Glutamatergic neuron (in vitro differentiated cells): Measurements from ENCODE around the gene AMZ2. TPM values are rescaled to one million over a fixed set of nuclear protein-coding genes. Genes with fewer than 3 reads are reported as not detected.
"Not testable (repeated sequence)": the region's sequence is repeated elsewhere in the genome, so short reads cannot be mapped to it uniquely, and the experiment has no call there.

Experiments
- DNase-seq: peaks from one replicate; pipeline ENCODE4 v3.0.0; 2022
- H3K27ac Mint-ChIP-seq: one replicate; pipeline ENCODE4 v1.8.0; 2020; ENCODE audit warnings: mild to moderate bottlenecking, mixed read lengths, inconsistent platforms; ENCODE audit not compliant: unreplicated experiment
- H3K27me3 Mint-ChIP-seq: one replicate; pipeline ENCODE4 v1.8.0; 2020; ENCODE audit warnings: mild to moderate bottlenecking, moderate library complexity, mixed read lengths, inconsistent platforms; ENCODE audit not compliant: unreplicated experiment
- H3K36me3 Mint-ChIP-seq: one replicate; pipeline ENCODE4 v1.8.0; 2020; ENCODE audit warnings: mild to moderate bottlenecking, mixed read lengths, inconsistent platforms; ENCODE audit not compliant: unreplicated experiment
- H3K4me1 Mint-ChIP-seq: one replicate; pipeline ENCODE4 v1.8.0; 2020; ENCODE audit warnings: mild to moderate bottlenecking, low read depth, mixed read lengths, inconsistent platforms; ENCODE audit not compliant: unreplicated experiment
- H3K4me3 Mint-ChIP-seq: one replicate; pipeline ENCODE4 v1.8.0; 2020; ENCODE audit warnings: mild to moderate bottlenecking, mixed read lengths, inconsistent platforms; ENCODE audit not compliant: unreplicated experiment
- H3K9me3 Mint-ChIP-seq: one replicate; pipeline ENCODE4 v1.8.0; 2020; ENCODE audit warnings: mild to moderate bottlenecking, moderate library complexity, mixed read lengths, inconsistent platforms; ENCODE audit not compliant: unreplicated experiment
- total RNA-seq: library from RNA; stranded (reverse); fragmentation: NEBNext Ultra II Directional; extraction: Animal tissue kit (Norgen Biotek cat#: 25700); gene quantifications from one replicate; pipeline ENCODE4 v1.2.1, GENCODE V29; 2021; ENCODE audit not compliant: unreplicated experiment
- TF ChIP-seq, protein P1 (sequence below): fragments of 200-600 bp; sonication (generic); IDR thresholded peaks from one replicate; pipeline ENCODE4 v1.5.0; 2021; ENCODE audit not compliant: partially characterized antibody, unreplicated experiment

The AMZ2 gene
- total RNA-seq, 1 donor from 2014 or later = 68.5 TPM

DNA sequence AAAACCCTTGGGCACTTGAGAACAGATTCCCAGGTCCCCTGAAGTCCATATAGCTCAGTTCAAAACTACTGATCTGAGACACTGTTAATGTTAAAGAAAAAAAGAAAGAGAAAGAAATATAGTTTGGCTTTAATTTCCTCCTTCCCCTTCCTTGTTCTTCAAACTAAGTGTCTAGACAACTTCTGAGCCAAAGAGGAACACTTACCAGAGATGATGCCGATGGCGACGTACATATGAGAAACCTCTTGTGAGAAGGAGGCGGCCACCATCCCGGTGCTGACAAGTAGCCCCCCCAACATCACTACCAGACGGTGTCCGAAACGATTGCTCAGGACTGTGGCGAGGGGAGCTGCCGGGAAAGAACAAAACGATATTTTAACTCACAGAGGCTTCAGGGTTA, 25.9 kb downstream of the AMZ2 start:
- Mint-ChIP-seq H3K27me3 (no peaks in the 10 kb centered on the region), H3K36me3 (peaks cover 5% of the 10 kb centered on the region), H3K4me1 (no peaks in the 10 kb centered on the region), H3K9me3 (no peaks in the 10 kb centered on the region), H3K4me3 (no peak overlapping the region), H3K27ac (no peak overlapping the region)
- no peak for DNase-seq
- TF ChIP-seq, protein P1, sequence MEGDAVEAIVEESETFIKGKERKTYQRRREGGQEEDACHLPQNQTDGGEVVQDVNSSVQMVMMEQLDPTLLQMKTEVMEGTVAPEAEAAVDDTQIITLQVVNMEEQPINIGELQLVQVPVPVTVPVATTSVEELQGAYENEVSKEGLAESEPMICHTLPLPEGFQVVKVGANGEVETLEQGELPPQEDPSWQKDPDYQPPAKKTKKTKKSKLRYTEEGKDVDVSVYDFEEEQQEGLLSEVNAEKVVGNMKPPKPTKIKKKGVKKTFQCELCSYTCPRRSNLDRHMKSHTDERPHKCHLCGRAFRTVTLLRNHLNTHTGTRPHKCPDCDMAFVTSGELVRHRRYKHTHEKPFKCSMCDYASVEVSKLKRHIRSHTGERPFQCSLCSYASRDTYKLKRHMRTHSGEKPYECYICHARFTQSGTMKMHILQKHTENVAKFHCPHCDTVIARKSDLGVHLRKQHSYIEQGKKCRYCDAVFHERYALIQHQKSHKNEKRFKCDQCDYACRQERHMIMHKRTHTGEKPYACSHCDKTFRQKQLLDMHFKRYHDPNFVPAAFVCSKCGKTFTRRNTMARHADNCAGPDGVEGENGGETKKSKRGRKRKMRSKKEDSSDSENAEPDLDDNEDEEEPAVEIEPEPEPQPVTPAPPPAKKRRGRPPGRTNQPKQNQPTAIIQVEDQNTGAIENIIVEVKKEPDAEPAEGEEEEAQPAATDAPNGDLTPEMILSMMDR = no peak

DNA sequence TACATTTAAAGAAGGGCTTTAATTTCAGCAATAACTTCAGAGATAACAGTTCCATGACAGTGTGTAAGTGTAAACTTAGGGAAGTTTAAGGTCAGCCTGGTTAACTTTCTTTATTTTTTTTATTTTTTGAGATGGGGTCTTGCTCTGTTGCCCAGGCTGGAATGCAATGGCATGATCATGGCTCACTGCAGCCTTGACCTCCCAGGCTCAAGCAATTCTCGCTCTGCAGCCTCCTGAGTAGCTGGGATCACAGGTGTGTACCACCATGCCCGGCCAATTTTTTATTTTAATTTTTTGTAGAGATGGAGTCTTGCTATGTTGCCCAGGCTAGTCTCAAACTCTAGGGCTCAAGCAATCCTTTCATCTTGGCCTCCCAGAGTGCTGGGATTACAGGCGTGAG, 28.5 kb downstream of the AMZ2 start:
- not testable (repeated sequence) for H3K27ac Mint-ChIP-seq, H3K36me3 Mint-ChIP-seq, H3K9me3 Mint-ChIP-seq, H3K4me3 Mint-ChIP-seq, H3K4me1 Mint-ChIP-seq, H3K27me3 Mint-ChIP-seq, DNase-seq

GRCh38 chr17:68277807-68278206, 30.0 kb downstream of the AMZ2 start:
- no peak for DNase-seq
- Mint-ChIP-seq H3K27ac (no peak overlapping the region), H3K4me3 (no peak overlapping the region), H3K9me3 (no peaks in the 10 kb centered on the region), H3K4me1 (no peaks in the 10 kb centered on the region), H3K27me3 (no peaks in the 10 kb centered on the region), H3K36me3 (peaks cover 9% of the 10 kb centered on the region)
- TF ChIP-seq, protein P1 = no peak

- H3K36me3 Mint-ChIP-seq, H3K9me3 Mint-ChIP-seq, DNase-seq, H3K4me3 Mint-ChIP-seq, H3K27me3 Mint-ChIP-seq, H3K4me1 Mint-ChIP-seq, H3K27ac Mint-ChIP-seq: not testable (repeated sequence)
Observed at GRCh38 chr17:68281965-68282364, 34.1 kb downstream of the AMZ2 start.

GRCh38 chr17:68288375-68288774, 40.5 kb downstream of the AMZ2 start:
- Mint-ChIP-seq H3K36me3 (no peaks in the 10 kb centered on the region), H3K4me1 (peaks cover 5% of the 10 kb centered on the region), H3K27me3 (peaks cover 10% of the 10 kb centered on the region), H3K9me3 (peaks cover 2% of the 10 kb centered on the region), H3K4me3 (no peak overlapping the region), H3K27ac (no peak overlapping the region)
- TF ChIP-seq, protein P1 = no peak
- no peak for DNase-seq

DNA sequence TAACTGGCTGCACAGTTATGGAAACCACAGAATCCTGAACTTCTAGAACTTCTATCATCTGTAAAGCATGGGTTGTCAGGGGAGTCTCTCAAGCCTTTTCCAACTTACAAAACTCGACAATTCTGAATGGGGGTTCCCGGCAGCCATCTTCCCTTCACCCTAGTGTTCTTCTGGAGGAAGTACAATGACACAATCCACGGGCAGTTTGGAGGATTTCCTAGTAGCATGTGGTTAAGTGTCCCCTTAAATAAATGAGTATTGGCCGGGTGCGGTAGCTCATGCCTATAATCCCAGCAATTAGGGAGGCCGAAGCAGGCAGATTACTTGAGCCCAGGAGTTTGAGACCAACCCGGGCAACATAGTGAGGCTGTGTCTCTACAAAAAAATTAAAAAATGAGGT, 41.0 kb downstream of the AMZ2 start:
- no peak overlapping the region for H3K27ac Mint-ChIP-seq
- H3K9me3 Mint-ChIP-seq = peaks cover 2% of the 10 kb centered on the region
- H3K4me1 Mint-ChIP-seq = peaks cover 5% of the 10 kb centered on the region
- H3K4me3 Mint-ChIP-seq = no peak overlapping the region
- DNase-seq = no peak
- H3K27me3 Mint-ChIP-seq = peaks cover 10% of the 10 kb centered on the region
- H3K36me3 Mint-ChIP-seq = no peaks in the 10 kb centered on the region
- TF ChIP-seq, protein P1 = peak; percentile 10
